ENCODE measurements around the gene ICAM3.
A peak's percentile ranks its signal among the peaks of the same experiment; 100 is the strongest.

DNA sequence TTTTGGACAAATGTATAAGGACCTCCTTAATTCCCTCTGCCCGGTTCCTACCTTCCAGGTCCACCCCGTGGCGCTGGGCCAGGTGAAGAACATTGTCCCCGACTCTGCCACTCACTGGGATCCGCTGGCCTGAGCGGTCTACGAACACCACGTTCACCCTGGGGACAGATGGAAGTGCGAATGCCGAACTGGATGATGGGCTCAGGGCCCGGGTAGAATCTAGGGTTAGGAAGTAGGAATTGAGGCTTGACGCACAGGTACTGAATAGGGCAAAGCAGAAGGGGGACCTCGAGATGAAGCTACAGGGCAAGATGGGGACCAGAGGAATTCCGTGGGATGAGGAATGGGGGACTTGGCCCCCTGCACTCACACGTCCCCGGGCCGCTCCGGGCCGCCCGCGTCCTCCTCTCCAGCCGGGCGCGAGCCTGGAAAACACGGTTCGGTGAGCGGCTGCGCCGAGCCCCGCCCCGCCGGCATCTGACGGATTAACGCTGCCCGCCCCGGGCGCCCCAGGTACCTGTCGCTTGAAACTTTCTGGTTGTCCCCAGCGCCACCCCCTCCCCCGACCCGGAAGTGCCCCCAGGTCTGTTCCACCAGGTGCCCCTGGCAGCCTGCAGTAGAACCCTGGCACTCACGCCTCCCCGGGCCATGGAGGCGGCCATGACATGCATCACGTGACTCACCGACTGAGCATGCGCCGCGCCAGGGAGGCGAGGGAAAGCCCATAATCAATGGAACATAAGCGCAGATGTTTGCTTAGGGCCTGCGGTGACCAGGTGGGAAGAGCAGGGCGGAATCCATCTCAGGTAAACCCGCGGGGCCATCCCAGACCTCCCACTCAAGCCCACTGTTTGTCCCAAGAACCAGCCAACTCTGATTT, 23.8 kb downstream of the ICAM3 start, which contains the start of gene FDX2:
- TF ChIP-seq SUZ12 (IDR thresholded peaks at IDR 0.05) (no peak), SP1 (IDR thresholded peaks at IDR 0.05) (no peak), NFRKB (IDR thresholded peaks at IDR 0.05) (no peak), BHLHE40 (IDR thresholded peaks at IDR 0.05; ENCODE audit: borderline replicate concordance) (no peak), FOXK2 (IDR thresholded peaks at IDR 0.05) (no peak), HDGF (IDR thresholded peaks at IDR 0.05; ENCODE audit: borderline replicate concordance) (no peak), ELF4 (IDR thresholded peaks at IDR 0.05) (0 out of 2 replicates have a peak, but pooled peaks have one; percentile 49), ARNT (IDR thresholded peaks at IDR 0.05) (no peak), FOXM1 (IDR thresholded peaks at IDR 0.05; ENCODE audit: borderline replicate concordance) (no peak), TARDBP (IDR thresholded peaks at IDR 0.05) (no peak)
- TF ChIP-seq, protein P1, sequence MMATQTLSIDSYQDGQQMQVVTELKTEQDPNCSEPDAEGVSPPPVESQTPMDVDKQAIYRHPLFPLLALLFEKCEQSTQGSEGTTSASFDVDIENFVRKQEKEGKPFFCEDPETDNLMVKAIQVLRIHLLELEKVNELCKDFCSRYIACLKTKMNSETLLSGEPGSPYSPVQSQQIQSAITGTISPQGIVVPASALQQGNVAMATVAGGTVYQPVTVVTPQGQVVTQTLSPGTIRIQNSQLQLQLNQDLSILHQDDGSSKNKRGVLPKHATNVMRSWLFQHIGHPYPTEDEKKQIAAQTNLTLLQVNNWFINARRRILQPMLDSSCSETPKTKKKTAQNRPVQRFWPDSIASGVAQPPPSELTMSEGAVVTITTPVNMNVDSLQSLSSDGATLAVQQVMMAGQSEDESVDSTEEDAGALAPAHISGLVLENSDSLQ (IDR thresholded peaks at IDR 0.05), result no peak

Data from HEK293T (cell line).